Mesothelial cell of epicardium (in vitro differentiated cells): ENCODE measurements around the gene RNASEH2B. TPM values are rescaled to one million over a fixed set of nuclear protein-coding genes. Genes with fewer than 3 reads are reported as not detected.

Source experiments
- DNase-seq, 2 experiments: peaks; one replicate each; pipeline ENCODE4 v3.0.0; 2021; ENCODE audit warnings: low spot score in 2 of 2; ENCODE audit not compliant: unreplicated experiment in 2 of 2
- H3K27ac Mint-ChIP-seq: 2 replicates; pipeline ENCODE4 v1.8.0; 2021; ENCODE audit warnings: mixed read lengths
- H3K27me3 Mint-ChIP-seq: 2 replicates; pipeline ENCODE4 v1.8.0; 2021; ENCODE audit warnings: low read depth, mixed read lengths
- H3K36me3 Mint-ChIP-seq: 2 replicates; pipeline ENCODE4 v1.8.0; 2021; ENCODE audit warnings: mixed read lengths
- H3K4me1 Mint-ChIP-seq: 2 replicates; pipeline ENCODE4 v1.8.0; 2021; ENCODE audit warnings: mixed read lengths
- H3K4me3 Mint-ChIP-seq: 2 replicates; pipeline ENCODE4 v1.8.0; 2021; ENCODE audit warnings: mild to moderate bottlenecking, moderate library complexity, mixed read lengths
- H3K9me3 Mint-ChIP-seq: 2 replicates; pipeline ENCODE4 v1.8.0; 2021; ENCODE audit warnings: mixed read lengths
- CTCF ChIP-seq: fragments of 200-600 bp; sonication (generic); IDR thresholded peaks from one replicate; pipeline ENCODE4 v1.5.0; 2021; ENCODE audit warnings: antibody characterized with exemption; ENCODE audit not compliant: unreplicated experiment
- total RNA-seq: library from RNA; stranded (reverse); gene quantifications from 3 replicates; pipeline ENCODE4 v1.2.1, GENCODE V29; 2021

RNASEH2B gene
- total RNA-seq, 1 donor from 2014 or later, result 47.4 TPM

- no peak for TF ChIP-seq CTCF
- Mint-ChIP-seq H3K36me3 (peaks cover 45% of the 10 kb centered on the region), H3K9me3 (peaks cover 46% of the 10 kb centered on the region), H3K4me3 (no peak overlapping the region), H3K27ac (no peak overlapping the region), H3K27me3 (no peaks in the 10 kb centered on the region), H3K4me1 (peaks cover 6% of the 10 kb centered on the region)
- no peak for DNase-seq
These were observed 14.4 kb downstream of the RNASEH2B start for GRCh38 chr13:50924025-50924424.

GRCh38 chr13:50927701-50928100 is 18.1 kb downstream of the RNASEH2B start:
- no peak for TF ChIP-seq CTCF
- Mint-ChIP-seq H3K4me3 (no peak overlapping the region), H3K9me3 (peaks cover 33% of the 10 kb centered on the region), H3K27ac (no peak overlapping the region), H3K4me1 (peaks cover 22% of the 10 kb centered on the region), H3K36me3 (peaks cover 32% of the 10 kb centered on the region), H3K27me3 (no peaks in the 10 kb centered on the region)
- no peak for DNase-seq

- H3K36me3 Mint-ChIP-seq, result peaks cover 28% of the 10 kb centered on the region
- no peak for TF ChIP-seq CTCF
- no peak for DNase-seq
- H3K27ac Mint-ChIP-seq, result no peak overlapping the region
- H3K4me3 Mint-ChIP-seq, result no peak overlapping the region
- peaks cover 22% of the 10 kb centered on the region for H3K4me1 Mint-ChIP-seq
- H3K27me3 Mint-ChIP-seq, result no peaks in the 10 kb centered on the region
- peaks cover 29% of the 10 kb centered on the region for H3K9me3 Mint-ChIP-seq
These were observed 18.5 kb downstream of the RNASEH2B start for GRCh38 chr13:50928102-50928501.

DNA sequence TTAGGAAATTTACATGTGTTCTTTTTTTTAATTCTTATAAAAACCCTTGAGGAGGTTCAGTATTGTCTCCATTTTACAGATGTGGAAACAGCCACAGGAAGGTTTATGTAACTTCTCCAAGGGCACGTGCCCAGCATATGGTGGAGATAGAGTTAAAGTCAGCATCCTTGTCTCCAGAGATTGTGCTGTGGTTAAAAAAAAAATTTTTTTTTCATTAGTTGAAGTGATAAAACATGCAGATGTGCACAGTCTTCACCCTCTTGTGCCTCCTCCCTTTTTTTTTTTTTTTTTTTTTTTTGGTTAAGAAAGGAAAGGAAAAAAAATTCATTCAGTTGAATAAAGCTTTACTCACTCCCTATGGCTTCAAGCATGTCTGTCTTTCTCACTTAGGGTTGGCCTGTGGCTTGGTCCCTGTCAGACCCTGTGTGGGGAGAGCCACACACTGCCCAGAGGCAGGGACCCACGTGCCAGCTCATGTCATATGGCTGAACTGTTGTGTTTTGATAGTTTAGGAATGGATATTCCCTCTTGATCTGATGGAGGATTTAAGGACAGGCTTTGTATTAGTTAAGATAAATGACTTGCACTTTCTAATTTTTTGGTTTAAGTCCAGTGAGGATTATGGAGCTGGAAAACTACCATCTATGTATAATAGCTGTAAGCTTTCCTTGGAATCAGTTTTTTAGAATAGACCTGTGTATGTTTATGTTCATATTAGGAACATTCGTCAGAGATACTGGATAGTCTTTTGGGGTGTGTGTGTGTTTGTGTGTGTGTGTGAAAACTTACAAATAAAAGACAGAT is 19.3 kb downstream of the RNASEH2B start:
- Mint-ChIP-seq H3K4me1 (peaks cover 22% of the 10 kb centered on the region), H3K27me3 (no peaks in the 10 kb centered on the region), H3K9me3 (peaks cover 22% of the 10 kb centered on the region), H3K27ac (no peak overlapping the region), H3K4me3 (no peak overlapping the region), H3K36me3 (peaks cover 20% of the 10 kb centered on the region)
- TF ChIP-seq CTCF, result no peak
- DNase-seq, result no peak

- H3K36me3 Mint-ChIP-seq, result peaks cover 30% of the 10 kb centered on the region
- peaks cover 22% of the 10 kb centered on the region for H3K4me1 Mint-ChIP-seq
- TF ChIP-seq CTCF, result no peak
- H3K27me3 Mint-ChIP-seq, result no peaks in the 10 kb centered on the region
- DNase-seq, result no peak
- peaks cover 7% of the 10 kb centered on the region for H3K9me3 Mint-ChIP-seq
- H3K27ac Mint-ChIP-seq, result no peak overlapping the region
- H3K4me3 Mint-ChIP-seq, result no peak overlapping the region
These were observed 22.5 kb downstream of the RNASEH2B start for GRCh38 chr13:50932091-50932490.
